Esophagus squamous epithelium (tissue), 4 donors: ENCODE data around the gene VILL.

Experiments
- POLR2A ChIP-seq, 4 donors: fragments of 450-650 bp; IDR thresholded peaks; one replicate each; pipeline ENCODE4 v1.6.1; 2017; ENCODE audit warnings: antibody characterized with exemption in 4 of 4, mild to moderate bottlenecking in 4 of 4, moderate library complexity in 3 of 4
- TF ChIP-seq, protein P1 (sequence below), 6 experiments: fragments of 450-650 bp in 4 of 6; fragments of 200-600 bp in 2 of 6; sonication (generic) in 2 of 6; IDR thresholded peaks; one replicate each; pipeline ENCODE4 v1.5.1; 2016 to 2019; ENCODE audit warnings: antibody characterized with exemption in 6 of 6, mild to moderate bottlenecking in 4 of 6, moderate library complexity in 4 of 6

DNA sequence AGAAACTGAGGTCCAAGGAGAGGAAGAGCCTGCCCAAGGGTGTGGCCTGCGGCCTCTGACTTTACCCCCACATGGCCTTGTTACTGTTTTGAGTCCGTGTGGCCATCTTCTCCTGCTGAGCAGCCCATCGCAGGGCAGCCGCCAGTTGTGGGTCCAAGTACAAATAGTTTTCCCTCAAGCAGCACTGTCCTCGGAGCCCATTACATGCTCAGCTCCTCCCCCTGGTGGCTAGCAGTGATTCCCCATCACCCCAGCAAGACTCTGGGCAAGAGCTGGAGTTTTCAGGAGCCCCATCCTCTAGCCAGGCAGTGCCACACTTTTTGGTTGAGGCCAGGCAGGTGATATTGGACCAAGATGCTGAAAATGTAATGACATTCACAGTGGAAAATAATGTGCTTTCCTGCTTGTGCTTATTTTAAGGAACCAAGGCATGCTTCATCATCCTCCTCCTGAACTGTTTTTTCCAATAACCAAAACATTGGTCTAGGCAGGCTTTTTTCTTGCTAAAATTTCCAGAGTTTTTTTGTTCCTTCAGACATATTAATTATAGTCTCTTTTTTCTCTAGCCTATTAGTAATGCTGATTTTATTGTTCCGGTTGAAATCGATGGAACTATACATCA lies 23.2 kb upstream of the VILL start:
- TF ChIP-seq, protein P1, sequence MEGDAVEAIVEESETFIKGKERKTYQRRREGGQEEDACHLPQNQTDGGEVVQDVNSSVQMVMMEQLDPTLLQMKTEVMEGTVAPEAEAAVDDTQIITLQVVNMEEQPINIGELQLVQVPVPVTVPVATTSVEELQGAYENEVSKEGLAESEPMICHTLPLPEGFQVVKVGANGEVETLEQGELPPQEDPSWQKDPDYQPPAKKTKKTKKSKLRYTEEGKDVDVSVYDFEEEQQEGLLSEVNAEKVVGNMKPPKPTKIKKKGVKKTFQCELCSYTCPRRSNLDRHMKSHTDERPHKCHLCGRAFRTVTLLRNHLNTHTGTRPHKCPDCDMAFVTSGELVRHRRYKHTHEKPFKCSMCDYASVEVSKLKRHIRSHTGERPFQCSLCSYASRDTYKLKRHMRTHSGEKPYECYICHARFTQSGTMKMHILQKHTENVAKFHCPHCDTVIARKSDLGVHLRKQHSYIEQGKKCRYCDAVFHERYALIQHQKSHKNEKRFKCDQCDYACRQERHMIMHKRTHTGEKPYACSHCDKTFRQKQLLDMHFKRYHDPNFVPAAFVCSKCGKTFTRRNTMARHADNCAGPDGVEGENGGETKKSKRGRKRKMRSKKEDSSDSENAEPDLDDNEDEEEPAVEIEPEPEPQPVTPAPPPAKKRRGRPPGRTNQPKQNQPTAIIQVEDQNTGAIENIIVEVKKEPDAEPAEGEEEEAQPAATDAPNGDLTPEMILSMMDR (IDR thresholded peaks at IDR 0.05), result peak; percentile 65 to 86 (median 79)
- no peak for TF ChIP-seq POLR2A (IDR thresholded peaks at IDR 0.05)
